TTC549 (cell line): Measurements from ENCODE around the gene FGF12.

Experiments
- FAIRE-seq: peaks from 2 replicates; lab custom pipeline; 2012; peaks lifted over from hg19 to GRCh38; lab: Jason Lieb, UNC

FGF12 gene

DNA sequence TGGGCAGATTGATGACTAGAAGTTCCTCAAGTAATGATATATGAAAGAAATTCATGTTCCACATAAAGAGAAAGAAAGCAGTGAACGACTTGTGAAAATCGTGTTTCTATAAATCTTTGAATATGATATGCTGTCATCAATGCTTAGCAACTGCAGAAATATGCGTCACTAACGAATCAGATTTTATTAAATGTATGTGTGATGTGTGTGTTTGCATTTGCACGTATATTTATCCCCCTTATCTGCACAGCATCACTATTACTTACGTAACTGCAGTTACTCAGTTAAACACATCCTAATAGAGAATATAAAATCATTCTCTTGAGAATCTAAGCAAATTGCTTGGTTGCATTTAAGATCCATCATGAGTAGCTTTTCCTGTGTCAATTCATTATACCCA, 468.6 kb downstream of the FGF12 start:
- FAIRE-seq = no peak

DNA sequence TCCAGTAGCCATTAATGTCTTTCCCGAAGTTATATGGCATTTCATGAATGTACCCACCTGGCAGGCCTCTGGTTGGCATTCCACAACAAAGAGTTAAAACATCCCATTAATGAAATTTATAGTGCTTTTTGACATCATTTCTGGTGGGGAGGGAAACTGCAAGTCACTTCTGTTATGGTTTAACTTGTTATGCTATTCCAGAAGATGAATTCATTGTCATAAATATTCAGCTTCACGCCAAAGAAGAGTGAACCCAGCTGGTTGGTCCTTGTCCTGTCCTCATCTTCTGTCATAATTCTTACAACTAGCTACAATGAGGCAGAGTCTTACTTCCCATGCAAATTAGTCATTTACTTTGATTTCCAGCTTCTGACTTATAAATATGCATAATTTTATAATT, 471.5 kb downstream of the FGF12 start:
- no peak for FAIRE-seq

DNA sequence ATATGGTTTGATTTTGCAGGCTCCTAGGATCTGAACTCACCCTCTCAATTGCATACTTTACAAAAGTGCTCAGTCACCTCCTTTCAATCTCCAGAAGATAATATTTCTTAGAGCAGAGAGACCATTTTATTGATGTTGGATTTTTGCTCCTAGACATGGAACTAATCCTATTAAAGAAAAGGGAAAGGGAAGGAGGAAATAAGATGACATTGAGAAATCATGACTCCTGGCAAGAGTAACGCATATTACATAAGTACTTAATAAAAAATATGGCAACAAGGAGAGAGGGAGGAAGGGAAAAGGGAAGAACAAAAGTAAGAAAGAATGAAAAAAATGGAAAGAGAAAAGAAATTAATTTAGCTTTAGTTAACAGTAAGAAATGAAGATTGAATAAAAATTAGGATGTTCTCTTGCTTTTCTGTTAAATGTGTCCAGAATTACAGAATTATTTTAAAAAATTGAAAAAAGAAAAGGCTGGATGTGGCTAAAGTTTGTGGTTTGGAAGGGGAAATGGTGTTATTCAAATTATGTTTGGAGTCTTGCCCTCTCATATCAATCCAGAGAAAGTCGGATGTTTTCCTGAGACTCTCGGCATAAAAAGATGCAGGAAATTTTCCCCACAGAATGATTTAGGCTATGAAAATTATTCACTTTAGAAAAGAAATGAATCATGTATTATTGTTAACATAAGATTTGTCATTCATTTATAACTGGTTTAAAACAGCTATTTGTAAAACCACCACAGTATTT, 474.0 kb downstream of the FGF12 start:
- FAIRE-seq = no peak

DNA sequence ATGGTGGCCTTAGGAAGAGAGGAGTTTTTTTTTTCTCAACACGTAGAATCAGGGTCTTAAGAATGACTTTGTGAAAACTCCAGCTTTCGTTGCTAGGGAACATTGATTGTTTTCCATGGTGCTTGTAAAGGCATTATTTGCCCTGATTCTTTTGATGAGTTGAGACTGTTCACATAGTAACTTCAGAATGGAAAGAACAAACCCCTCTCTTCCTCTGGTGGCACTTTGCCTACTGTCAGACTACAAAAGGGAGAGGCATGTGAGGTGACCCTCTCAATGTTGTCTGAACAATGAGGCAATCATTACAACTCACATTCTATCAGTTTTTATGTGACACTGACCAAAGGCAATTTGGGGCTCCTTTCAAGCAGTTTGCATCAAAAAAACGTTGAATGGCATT, 477.8 kb downstream of the FGF12 start:
- no peak for FAIRE-seq

DNA sequence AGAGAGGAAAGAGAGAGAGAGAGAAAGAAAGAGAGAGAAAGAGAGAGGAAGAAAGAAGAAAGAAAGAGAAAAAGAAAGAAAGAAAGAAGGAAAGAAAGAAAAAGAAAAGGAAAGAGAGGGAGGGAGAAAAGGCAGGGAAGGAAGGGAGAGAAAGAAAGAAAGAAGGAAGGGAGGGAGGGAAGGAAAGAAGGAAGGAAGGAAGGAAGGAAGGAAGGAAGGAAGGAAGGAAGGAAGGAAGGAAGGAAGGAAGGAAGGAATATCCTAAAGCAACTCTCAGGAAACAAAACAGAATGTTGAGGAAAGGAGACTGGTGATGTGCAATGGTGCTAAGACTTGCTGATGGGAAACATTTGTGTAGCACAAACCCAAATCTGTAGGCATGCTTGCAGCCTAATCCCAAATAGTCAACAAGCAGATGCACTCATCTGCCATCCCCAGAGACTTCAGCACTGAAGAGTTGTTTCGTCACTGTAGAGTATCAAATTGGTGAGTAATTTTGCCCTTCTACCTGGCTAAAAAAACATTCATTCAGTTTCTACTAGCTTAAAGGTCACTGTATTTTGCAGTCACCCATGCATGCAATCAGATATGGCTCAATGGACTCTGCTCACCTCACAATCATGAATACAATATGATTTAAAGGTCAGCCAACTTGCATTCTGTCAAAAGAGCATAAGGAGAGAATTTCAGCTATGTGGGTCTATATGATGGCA, 480.3 kb downstream of the FGF12 start:
- no peak for FAIRE-seq

DNA sequence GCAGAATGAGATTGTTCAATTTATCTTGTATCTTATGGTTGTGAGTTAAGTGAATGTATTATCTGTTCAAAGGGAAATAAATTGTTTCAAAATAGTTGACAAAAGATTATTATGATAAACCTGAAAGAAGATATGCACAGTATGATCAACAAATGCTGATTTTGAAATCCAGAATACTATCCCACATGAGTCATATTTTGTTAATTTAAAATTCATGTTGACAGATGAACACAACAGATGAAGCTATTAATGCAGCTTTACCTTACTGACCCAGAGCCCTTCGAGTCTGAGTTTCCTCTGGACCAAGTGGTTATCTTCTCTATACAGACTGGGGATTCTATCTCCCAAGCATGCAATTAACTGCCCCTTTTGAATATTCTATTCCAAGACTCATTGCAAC, 482.8 kb downstream of the FGF12 start:
- FAIRE-seq = no peak

DNA sequence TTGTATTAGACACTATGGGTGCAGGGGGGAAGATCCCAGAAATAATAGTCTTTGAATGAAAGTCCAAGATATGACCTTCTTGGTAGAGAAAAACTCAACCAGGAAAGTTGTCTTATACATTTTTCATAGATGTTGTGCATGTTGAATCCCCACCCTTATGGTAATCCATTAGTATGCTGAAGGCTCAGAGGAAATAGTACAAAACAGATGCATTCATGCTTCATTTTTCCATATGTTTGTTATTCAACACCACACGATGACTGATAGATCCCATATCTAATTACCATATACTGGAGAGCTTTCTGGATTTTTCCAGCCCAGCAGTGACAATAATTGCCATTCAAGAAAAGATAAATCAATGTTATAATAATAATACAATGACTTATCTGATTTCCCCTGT, 487.4 kb downstream of the FGF12 start:
- FAIRE-seq = no peak

DNA sequence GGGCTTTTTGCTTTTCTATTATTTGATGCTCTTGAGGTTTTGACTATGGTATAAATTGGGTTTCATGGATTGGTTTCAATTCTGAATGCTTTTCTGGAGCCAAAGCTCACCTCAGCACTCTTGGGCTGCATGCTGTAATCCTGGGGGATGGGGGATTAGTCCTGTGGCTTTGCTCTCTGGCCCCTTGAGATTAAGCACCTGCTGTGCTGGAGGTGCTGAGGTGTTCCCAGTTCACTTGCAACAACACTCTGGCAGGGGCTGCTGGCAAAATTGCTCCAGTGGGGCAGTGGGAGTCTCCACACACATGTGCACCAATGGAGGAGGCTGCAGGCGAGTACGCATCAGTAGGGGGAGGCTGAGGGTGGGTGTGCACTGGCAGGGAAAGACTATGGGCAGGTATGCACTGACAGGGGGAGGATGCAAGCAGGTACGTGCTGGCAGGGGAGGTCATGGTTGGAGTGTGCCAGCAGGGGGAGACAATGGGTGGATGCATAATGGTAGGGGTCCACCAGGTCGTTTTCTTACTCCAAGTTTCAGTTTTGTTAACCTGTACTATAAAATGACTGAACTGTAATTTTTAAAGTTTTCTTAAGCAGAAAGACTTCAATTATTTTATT, 489.2 kb downstream of the FGF12 start:
- no peak for FAIRE-seq

DNA sequence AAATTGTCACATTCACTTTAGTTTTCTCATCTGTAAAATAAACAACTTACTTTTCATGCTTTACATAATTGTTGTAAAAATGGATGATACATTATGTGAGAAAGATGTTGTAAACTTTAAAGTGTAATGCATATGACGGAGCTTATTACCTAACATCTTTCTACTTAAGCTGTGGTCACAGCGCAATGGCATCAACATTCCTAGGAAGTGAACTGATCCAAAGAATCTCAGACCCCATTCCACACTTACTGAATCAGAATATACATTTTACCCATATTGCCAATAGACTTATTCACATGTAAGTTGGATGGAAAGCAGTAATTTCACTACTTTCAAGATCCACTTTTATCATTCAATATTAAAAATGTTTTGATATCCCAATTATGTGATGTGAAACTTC, 497.5 kb downstream of the FGF12 start:
- FAIRE-seq = no peak

DNA sequence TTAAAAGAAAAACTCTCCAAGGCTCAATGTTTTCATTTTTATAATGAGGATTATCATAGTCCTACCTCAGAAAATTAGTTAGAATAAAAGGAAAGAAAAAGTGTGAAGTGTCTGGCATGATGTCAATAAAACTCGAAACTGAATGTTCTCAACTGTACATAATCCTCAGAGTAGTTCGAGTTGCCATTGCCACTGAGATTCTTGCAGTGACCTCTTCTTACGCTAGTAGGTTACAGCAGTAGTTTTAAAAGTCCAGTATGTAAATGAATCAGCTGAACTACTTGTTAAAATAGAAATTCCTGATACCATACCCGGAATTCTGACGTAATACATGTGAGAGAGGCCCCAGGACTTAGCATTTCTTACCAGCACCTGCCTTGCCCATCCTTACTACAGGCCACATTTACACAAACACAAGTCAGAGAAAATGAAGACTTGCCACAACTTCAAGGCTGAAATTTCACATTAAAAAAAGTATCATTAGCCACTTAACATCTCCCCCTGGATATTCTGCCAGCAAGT, 502.6 kb downstream of the FGF12 start:
- FAIRE-seq = no peak

DNA sequence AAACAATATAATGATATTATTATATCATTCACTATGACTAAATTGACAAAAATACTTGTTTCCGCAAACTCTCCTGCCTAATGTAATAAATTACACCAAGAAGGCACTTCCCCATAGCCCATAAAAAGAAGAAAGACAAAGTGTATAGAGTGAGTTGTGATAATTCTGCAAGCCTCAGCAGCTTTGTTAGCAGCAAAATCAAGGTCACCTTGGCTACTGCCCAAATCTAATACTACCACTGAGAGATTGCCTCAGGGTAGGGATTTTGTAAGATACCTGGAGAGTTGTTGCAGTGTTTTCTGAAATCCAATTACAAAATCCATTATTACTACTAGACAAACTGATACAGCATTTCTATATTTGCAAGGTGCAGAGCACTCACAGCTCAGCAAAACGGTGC, 503.5 kb downstream of the FGF12 start:
- no peak for FAIRE-seq

DNA sequence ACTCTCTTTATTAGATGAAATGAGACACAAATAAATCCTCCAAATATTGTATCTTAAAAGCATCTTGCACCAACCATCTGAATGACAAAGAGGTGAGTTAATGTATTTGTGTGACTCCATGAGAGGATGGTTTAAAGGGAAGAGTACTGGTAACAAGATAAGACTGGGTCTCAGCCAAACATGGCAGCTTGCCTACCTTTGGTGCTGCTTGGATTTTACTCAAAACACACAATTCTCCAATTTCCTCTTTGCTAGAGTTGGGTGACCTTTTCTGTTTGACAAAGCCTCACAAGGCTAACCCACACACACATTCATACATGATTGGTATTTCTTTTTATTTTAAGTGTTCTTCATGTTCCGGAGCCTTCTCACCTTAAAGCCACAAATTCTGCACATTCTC, 506.4 kb downstream of the FGF12 start:
- FAIRE-seq = no peak

DNA sequence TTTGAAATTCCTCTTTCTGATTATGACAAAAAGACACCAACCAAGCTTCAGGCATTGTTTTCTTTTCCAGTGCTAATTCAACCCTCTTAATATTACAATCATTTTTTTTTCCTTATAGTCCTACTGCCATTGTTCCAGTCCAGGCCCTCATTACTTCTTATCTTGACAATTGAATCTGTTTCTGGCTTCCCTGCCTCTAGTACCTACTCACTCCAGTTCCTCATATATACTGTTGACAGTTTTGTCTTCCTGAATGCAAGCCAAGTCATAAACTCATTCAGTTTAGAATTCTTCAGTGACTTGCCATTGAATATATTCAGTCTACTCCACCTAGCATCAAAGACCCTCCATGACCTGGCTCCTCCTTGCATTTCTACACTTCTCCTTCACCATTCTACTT, 507.4 kb downstream of the FGF12 start:
- no peak for FAIRE-seq

DNA sequence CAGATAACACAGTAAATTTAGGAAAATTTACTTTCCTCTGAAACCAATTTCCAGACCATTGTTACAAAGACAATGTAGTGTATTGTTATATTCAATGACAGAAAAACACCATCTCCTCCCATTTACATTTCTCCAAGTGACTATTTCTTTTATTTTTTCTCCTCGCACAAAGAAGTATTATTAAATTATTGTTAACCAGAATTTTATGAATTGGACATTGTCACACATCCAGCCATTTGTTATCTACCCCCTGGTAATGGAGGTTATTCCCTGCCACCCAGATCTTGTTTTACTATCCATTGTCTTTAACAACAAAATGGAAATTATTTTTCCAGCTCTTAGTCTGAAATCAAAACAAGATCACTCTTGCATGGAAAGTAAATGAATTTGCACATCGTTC, 511.3 kb downstream of the FGF12 start:
- no peak for FAIRE-seq

DNA sequence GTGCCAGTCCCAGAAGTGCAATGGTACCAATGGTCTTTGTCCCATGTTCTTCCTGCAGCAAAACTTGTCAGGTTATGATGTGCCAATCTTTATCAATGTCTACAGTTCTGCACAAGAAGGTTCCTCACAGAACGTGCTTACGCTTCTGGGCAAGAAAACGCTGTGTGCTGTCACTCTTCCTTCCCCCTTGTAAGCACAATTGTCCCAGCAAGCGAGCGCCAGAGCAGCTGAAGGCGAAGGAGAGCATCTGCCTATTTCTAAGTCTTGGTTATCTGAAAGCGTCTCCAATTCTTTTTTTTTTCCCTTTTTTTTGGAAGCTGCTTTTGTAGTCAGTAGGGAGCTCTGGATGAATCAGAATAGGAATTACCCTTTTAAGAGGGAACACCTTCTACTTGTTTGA, 514.4 kb downstream of the FGF12 start:
- FAIRE-seq = no peak

DNA sequence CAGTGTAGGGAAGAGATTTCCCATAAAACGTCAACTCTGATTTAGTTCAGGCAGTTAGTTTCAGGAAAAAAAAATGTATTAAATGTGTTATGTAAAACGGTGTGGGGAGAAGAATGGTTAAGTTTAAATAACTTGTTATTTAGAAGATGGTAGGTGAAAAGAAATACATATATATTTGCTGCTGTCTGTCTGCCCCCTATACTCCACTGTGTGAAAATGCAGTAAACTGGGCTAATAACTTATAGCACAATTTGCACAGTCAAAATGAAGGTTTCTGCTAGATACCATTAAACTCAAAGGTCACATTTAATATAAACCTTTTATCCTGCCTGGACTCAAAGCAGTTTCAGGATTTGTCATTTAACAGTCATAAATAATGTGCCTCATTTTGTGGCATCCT, 515.0 kb downstream of the FGF12 start:
- no peak for FAIRE-seq

DNA sequence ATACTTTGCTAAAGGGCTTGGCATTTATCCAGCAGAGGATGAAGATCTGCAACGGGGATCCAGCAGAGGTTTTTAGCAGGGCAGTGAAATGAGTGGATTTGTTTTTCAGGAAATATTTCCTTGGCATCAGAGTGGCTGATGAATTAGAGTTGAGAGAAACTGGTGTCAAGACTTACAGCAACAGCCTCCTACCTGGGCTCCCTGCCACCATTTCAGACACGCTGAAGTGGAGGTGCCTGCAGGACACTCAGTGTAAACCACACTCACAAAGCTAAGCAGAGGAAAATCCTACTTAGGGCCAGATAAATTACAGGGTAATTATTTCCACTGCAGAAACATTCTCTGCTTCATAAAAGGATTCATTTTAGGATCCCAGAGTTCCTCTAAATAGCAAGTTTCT, 519.7 kb downstream of the FGF12 start:
- FAIRE-seq = no peak

DNA sequence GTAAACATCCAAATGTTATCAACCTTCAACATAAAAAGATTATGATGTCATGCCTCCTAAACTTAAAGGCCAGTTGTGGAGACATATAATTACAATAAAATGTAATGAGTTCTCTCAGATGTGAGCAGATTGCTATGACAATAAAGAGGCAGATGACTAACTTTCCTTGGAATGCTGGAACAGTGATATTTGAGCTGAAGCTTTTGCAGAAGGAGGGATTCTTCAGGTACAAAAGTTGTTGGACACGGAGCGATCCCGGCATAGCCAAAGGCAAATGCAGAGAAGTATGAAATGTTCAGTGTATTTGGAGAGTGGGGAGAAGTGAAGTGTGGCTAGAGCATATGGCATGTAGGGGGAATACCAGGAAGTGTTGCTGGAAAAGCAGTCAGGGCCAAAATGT, 520.1 kb downstream of the FGF12 start:
- no peak for FAIRE-seq

DNA sequence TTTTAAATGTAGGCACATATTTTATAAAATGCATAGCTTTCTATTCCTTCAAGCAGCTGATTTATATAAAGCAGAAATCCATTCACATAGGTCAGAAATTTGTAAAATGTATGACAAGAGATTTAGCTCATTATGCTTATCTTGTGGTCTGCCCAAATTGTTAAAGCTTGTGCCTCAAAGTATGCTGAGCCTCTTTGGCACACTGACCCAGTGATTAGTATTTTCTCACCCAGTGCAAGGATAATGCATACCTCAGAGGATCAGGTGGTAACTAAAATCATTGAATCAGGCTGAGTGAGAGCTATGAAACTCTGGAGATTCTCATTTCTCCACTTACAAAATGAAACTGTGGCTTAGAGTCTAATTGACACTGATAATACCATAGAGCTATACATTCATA, 533.3 kb downstream of the FGF12 start:
- FAIRE-seq = no peak

DNA sequence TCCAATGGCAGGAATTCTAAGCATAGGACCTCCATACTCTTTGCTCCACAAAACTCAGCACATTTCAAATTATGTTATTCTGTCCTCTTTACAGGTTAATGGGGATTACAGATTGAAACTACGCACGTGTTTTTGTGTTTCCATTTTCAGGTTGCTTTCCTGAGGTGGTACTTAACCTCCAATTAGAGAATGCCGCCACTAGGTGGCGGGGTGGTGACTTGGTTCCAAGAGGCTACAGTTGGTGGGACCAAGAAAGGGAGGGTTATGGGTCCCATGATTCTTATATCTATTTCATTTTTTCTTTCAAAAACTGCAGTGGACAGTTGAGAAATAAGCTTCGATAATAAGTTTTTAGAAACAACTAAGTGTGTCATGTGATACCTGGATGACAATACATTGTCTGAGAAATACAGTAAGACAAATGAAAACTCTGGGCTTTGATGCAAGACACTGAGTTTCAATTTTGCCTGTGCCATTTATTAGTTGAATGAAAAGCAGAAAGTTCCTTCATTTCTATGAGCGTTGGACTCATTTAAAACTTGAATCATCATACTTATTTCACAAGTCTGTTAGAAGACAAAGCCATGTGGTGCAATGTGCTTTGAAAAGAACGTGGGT, 539.0 kb downstream of the FGF12 start:
- no peak for FAIRE-seq

DNA sequence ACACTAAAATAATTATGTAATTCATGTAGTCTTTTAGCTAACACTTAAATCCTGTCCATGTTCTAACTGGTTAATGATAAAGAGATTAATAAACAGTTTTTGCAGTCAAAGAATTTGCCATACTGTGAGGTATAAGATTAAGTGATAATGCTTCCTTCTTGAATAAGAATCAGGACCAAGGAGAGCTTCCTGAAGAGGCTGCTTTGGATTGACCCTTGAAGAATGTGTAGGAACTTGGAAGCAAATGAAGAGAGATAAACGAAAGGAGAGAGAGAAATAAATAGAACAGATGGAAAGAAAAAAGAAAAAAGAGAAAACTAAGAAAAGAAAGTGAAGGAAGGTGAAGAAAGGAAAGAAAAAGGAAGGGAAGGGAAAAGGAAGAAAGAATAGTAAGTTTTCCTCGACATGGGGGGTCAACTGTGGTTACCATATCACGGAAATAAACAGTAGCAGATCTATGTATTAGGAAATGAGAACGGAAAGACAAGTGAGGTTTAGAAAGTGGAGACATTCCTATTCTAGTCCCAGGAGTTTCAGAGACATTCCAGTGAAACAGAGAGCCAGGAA, 539.8 kb downstream of the FGF12 start:
- FAIRE-seq = no peak

DNA sequence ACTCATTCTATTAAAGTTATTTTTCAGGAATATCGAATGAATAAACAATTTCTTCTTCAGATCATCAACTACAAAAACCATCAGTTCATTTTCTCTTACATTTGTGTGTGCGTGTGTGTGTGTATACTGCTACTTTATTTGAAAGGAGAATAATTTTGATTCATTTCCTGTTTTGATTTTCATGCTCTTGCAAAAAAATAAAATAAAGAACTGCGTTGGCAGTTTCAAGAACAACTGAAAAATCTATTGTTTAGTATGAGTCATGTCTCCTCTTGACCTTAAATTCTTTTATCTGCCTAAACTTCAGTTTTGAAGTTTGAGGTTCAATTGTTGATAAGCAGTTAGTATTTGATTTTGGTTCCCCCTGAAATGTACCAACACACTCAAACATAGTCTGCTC, 540.8 kb downstream of the FGF12 start:
- no peak for FAIRE-seq

DNA sequence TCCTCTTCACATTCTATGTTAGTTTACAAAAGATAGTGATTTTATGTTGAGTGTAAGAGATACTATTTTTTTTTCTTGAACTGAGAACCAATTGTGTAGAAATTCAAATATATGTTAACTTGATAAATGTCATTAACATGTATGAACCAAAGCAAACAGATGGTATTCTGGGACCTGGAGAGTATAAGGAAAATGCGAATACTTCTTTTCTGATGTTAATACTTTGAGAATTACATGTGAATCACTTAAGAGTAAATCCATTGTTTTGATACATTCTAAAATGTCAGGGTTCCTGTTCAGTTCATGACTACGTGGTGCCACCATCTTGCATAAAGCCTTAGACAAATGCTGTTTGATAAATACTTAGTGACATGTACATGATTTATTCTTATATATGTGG, 541.3 kb downstream of the FGF12 start:
- FAIRE-seq = no peak
